Measurements from ENCODE around the gene PAQR5.
"Not testable (repeated sequence)": the region's sequence is repeated elsewhere in the genome, so short reads cannot be mapped to it uniquely, and the experiment has no call there.

The PAQR5 gene

DNA sequence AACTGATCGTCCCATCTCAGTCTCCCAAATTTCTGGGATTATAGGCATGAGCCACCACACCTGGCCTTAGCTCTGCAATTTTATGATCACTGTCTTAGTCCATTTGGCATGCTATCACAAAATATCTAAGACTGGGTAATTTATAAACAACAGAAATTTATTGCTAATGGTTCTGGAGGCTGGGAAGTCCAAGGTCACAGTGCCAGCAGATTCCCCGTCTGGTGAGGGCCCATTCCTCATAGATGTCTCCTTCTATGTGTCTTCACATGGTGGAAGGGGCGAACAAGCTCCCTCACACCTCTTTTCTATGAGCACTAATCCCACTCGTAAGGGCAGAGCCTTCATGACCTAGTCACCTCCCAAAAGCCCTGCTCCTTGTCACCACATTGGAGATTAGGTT, 60.1 kb downstream of the PAQR5 start:
- no peak for DNase-seq

- no peak for DNase-seq
Observed at GRCh38 chr15:69359722-69360121, 61.0 kb downstream of the PAQR5 start.

DNA sequence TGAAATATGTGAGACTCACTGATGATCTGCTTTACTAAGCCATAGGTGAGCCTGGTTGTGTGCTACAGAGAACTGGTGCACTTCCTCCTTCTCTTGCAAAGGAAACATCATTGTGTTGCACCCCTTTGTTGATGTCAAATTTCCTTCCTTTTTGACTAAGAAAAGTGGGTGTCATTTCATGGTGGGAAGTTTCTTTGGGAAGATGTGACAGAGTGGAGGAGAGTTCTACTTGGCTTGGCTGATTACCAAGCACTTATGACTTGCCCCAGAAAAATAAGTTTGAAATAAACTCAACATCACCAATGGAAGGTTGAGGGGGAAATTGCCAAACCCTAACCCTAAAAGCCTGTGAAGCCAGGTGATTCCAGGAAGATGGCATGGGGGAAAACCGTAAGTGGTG, 61.9 kb downstream of the PAQR5 start:
- no peak for DNase-seq

GRCh38 chr15:69367236-69367635, 68.5 kb downstream of the PAQR5 start:
- no peak for DNase-seq

DNA sequence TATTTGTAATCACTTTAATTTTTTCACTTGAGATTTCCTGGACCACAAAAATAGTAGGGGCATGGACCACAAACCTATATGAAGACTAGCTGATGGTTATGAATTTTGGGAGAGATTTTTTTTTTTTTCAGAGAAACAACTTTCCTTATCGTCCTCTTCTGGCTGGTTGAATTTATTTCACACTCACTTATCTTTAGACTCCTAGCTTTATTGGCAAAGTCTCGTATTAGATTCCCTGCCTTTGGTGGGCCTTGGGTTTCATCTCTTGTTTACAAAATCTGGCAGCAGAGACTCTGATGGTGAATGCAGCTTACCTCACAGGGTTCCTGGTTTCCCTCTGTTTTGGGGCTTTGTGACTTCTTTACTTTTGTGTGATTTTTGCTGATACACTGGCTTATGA, 70.9 kb downstream of the PAQR5 start:
- no peak for DNase-seq

- DNase-seq: no peak
Observed at GRCh38 chr15:69373406-69373805, 74.7 kb downstream of the PAQR5 start.

- no peak for DNase-seq
Observed at GRCh38 chr15:69375151-69375790, 76.6 kb downstream of the PAQR5 start.

GRCh38 chr15:69377216-69377970, 78.7 kb downstream of the PAQR5 start:
- DNase-seq: no peak

DNA sequence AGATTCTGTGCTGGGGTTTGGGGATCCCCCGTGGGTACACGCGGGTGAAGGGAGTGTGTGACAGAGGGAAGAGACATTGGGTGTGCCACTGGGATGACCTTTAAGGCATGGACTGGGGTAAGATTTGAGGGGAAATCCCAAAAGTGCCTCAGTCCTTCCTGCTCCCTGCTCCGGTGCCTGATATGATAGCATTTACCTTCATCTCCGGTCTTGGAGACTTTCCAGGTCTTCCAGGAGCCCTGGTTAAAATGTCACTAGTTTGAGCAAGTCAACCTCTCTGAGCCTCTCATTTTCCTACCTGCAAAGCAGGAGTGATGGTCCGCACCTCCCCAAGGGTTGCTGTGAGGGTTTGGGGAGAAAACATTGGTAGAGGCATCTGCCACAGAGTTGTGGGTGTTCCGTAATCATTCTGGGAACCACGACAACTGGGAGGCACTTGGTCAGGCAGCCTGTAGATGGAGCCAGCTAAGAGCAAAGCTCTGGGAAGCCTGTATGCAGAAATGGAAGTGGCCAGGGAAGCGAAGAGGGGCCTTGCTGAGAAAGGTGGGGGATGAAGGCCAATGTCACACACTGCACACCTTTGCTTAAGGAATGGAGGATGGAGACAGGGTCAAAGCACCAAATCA, 81.5 kb downstream of the PAQR5 start:
- no peak for DNase-seq

GRCh38 chr15:69380726-69381105, 82.0 kb downstream of the PAQR5 start:
- DNase-seq: no peak

DNA sequence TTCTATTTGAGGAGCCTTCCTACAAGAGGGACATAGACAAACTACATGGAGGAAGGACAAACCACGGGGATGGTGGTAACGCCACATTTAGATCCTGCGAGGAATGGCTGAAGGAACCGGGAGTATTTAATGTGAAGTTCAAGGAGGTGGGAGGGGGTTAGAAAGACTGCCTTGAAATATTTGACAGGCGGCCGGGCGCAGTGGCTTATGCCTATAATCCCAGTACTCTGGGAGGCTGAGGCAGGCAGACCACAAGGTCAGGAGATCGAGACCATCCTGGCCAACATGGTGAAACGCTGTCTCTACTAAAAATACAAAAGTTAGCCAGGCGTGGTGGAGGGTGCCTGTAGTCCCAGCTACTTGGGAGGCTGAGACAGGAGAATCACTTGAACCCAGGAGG, 83.5 kb downstream of the PAQR5 start:
- DNase-seq: not testable (repeated sequence)

GRCh38 chr15:69384066-69384465, 85.4 kb downstream of the PAQR5 start:
- DNase-seq: not testable (repeated sequence)

GRCh38 chr15:69384626-69385598, 86.2 kb downstream of the PAQR5 start:
- no peak for DNase-seq

DNA sequence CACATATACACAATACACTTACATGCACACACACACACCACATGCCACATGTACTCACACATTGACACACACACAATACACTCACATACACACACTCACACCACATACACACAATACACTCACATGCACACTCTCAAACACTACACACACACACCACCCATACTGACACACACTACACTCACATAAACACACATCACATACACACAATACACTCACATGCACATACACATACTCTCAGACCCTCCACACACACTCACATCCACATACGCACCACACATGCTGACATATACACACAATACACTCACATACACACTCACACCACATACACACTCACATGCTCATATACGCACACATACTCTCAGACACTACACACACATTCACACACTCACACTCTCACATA, 87.1 kb downstream of the PAQR5 start:
- DNase-seq: no peak

DNA sequence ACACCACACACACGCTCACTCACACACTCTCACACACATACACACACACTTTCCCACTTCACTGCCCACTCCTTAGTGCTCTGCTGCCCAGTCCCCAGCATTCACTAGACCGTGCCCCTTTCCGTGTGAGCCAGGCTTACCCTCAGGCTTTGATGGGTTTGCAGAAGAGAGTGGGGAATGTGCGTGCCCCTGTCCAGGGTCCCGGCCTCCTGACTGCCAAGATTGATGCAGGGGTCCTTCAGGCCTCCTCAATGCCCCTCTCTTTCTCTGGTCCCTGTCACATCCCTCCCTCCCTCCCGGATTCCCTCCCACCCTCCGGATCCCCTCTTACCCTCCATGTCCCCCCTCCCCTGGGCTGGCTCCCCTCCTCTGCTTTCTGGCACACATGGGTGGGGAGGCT, 87.6 kb downstream of the PAQR5 start:
- no peak for DNase-seq

DNA sequence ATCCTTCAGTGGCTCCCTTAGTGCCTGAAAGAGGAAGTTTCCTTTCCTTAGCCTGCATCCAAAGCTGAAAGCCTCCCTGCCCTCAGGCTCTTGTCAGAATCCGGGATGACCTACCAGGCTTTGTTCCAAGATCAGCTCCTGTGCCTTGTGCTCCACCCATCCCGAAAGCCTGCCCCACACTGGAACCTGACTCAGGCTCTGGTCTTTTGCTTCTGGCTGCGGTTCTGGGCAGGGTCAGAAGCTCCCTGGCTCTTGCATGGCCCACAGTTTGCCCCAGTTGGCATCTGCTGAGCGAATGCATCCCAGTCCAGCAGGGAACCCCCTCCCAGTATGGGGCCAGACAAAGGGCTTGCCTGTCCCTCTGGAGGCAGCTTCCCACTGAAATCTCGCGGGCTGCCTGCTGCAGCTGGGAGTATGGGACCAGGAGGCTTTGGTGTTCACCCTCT, 89.6 kb downstream of the PAQR5 start:
- no peak for DNase-seq

GRCh38 chr15:69389426-69389825, 90.7 kb downstream of the PAQR5 start:
- DNase-seq: no peak

DNA sequence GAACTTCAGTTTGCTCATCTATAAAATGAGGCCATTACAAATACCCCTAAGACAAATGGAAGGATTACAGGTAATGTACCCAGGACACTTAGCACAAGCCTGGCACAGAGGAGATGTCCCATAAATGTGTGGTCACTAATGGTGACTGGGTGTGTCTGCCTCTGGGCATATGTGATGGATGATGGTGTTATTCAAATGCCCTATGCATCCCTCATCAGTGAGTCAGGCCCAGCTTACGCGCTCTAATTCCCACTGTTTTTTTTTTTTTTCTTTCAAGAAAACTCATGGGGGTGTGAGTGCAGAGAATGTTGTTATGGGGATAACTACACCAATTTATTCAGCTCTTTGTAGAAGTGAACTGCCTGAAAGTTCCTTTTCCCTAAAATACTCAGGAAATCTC, 91.9 kb downstream of the PAQR5 start:
- no peak for DNase-seq

- DNase-seq: no peak
Observed at GRCh38 chr15:69391046-69391757, 92.5 kb downstream of the PAQR5 start.

DNA sequence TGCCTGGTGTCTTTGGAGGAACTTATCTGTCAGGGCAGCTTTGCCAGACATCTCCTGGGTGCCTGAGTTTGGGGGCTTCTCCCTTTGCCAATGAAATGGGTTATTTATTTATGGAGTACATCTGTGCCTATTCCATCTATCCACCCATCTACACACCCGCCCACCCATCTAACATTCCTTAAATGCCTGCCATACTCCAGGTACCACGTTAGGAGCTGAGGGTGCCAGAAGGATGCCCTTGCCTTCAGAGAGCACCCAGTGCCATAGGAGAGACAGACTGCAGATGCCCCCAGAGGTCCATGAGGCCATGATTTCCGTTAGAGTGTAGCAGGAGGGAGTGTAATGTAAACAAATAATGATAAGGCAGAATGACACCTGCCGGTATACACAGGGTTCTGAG, 93.6 kb downstream of the PAQR5 start:
- DNase-seq: no peak

- no peak for DNase-seq
Observed at GRCh38 chr15:69393831-69394491, 95.2 kb downstream of the PAQR5 start.

Data from stimulated activated CD4-positive, alpha-beta T cell treated with anti-CD3 and anti-CD28 coated beads, Interleukin-12 subunit alpha, Interleukin-12 subunit beta, amount 100 ng/mL, for 4 hours (primary cell).